ENCODE data around the gene ADAMTS9.

Gene ADAMTS9

DNA sequence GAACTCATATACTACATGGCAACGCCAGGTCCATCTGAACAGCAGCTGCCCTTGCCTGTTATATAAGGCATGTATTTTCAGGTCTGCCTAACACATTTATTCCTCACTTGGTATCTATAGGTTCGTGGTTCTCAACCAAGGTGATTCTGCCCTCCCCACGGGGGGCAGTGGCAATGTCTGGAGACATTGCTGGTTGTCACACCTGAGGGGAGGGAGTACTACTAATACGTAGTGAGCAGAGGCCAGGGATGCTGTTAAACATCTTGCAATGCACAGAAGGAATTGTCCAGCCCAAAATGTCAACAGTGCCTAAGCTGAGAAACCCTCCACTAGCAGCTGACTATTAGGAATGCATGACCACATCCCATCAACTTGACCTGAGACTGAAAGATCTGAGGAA, 32.6 kb downstream of the ADAMTS9 start:
- no peak for DNase-seq (ENCODE audit: low read depth)
- H3K4me3 ChIP-seq (ENCODE audit: low read depth, low read length) = no peak overlapping the region
- TF ChIP-seq CTCF (IDR thresholded peaks at IDR 0.05; ENCODE audit: insufficient read depth, low read depth, low read length, missing control alignments) = no peak

DNA sequence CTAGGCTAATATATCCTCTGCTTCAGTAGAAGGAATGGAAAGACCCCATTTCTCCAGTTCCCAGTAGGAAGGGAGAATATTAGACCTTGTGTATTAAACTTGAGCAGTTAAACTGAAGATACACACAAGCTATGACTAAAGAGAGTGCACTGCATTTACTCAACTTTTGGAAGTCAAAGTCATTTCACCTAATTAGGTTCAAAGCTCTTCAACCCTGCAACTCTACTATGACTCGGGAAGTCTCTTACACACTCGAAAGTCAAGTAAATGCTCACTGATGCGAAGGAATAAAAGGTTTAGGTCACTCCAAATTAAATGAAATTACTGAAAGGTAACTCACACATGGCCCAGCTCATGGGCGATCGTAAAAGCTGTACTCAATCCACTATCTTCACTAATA, 33.8 kb downstream of the ADAMTS9 start:
- DNase-seq (ENCODE audit: low read depth) = no peak
- H3K4me3 ChIP-seq (ENCODE audit: low read depth, low read length) = no peak overlapping the region
- no peak for TF ChIP-seq CTCF (IDR thresholded peaks at IDR 0.05; ENCODE audit: insufficient read depth, low read depth, low read length, missing control alignments)

GRCh38 chr3:64653101-64653500, 34.7 kb downstream of the ADAMTS9 start:
- DNase-seq (ENCODE audit: low read depth) = no peak
- H3K4me3 ChIP-seq (ENCODE audit: low read depth, low read length) = no peak overlapping the region
- TF ChIP-seq CTCF (IDR thresholded peaks at IDR 0.05; ENCODE audit: insufficient read depth, low read depth, low read length, missing control alignments) = no peak

DNA sequence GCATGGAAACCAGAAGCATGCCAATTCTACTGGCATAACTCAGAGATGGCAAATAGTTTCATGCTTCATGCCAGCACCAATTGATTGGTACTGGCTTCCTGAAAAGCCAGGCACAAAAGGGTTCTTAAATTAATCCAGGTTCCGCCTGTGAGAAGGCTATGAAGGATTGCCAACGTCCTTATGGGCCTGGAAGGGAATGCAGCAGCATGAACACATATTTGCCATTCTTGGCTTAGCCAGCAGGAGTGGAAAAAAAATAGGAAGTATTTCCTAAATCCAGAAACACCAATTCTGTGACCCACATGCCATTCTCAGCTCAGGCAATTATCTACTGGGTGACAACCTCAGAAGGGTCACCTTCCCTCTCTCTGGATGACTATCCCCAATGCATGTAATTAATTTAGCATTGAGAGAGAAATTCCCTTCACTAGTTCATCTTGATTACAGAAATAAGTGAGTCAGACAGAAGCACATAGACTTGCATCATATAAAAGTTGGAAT, 36.0 kb downstream of the ADAMTS9 start:
- TF ChIP-seq CTCF (IDR thresholded peaks at IDR 0.05; ENCODE audit: insufficient read depth, low read depth, low read length, missing control alignments) = no peak
- H3K4me3 ChIP-seq (ENCODE audit: low read depth, low read length) = no peak overlapping the region
- DNase-seq (ENCODE audit: low read depth) = no peak

DNA sequence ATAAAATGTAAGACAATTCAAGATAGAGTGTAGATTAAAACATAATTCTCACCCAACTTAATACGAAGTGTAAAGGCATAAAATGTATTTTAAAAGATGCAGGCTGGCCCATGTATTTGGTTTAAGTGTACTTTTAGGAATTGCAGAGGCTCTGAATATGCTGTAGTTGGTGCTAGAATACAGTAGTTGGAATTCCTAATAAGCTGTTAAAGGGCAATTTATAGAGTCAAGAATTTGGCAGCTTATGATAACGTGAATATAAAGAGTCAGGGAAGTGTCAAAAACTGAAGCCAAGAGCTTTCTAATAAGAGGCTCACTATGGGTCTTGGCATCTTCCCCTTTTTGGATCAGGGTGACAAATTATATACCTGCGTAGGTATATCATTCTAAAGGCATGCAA, 36.5 kb downstream of the ADAMTS9 start:
- H3K4me3 ChIP-seq (ENCODE audit: low read depth, low read length) = no peak overlapping the region
- no peak for DNase-seq (ENCODE audit: low read depth)
- TF ChIP-seq CTCF (IDR thresholded peaks at IDR 0.05; ENCODE audit: insufficient read depth, low read depth, low read length, missing control alignments) = no peak

DNA sequence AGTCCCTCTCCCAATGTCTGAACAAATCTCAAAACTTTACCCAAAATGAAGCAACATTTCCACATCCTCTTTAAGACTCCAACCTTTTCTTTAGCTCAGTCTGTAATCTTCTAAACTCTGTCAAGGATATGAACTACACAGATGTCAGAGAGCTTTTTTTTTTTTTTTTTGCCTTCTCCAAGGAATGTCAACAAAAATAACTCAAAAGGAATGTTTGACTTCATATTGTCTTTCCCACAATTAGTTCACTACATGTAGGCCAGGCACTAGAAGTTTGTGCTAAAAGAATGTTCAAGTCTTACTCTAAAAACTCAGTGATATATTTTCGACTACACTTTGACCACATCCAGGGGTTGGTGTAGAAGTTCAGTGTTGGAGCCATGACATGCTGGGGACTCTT, 37.1 kb downstream of the ADAMTS9 start:
- DNase-seq (ENCODE audit: low read depth) = no peak
- H3K4me3 ChIP-seq (ENCODE audit: low read depth, low read length) = no peak overlapping the region
- no peak for TF ChIP-seq CTCF (IDR thresholded peaks at IDR 0.05; ENCODE audit: insufficient read depth, low read depth, low read length, missing control alignments)

DNA sequence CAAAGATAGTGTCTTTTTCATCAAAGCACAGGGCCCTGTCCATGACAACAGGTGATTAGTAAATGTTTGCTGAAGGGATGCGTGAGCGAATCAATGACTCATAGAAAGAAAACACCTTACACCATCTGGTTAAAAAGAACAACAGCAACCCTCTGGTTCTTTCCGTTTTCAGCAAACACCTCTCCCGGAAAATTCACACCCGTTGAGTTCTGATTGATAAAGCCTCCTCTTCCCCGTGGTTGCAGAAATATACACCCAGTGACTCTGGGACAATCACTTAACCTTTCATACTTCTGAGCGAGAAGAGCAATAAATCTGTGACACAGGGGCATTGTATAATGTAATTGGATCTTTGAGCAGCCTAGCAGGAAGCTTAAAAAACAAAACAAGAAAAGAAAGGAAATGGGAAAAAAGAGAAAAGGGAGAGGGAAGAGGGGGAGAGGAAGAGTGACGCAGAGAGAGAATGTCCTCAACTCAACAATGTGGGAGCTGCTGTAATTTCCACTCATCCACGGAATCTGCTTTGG, 37.6 kb downstream of the ADAMTS9 start:
- no peak for DNase-seq (ENCODE audit: low read depth)
- no peak for TF ChIP-seq CTCF (IDR thresholded peaks at IDR 0.05; ENCODE audit: insufficient read depth, low read depth, low read length, missing control alignments)
- H3K4me3 ChIP-seq (ENCODE audit: low read depth, low read length) = no peak overlapping the region
